Vagina (tissue), 2 donors: Measurements from ENCODE around the gene CCNQ.

Experiments used
- CTCF ChIP-seq, 3 experiments: fragments of 450-650 bp in 2 of 3; fragments of 200-600 bp in 1 of 3; sonication (generic) in 1 of 3; IDR thresholded peaks; one replicate each; pipeline ENCODE4 v1.5.1; 2017 to 2019; ENCODE audit warnings: antibody characterized with exemption in 3 of 3, mild to moderate bottlenecking in 2 of 3, moderate library complexity in 2 of 3
- POLR2AphosphoS5 ChIP-seq, 2 donors: sonication (generic); formaldehyde crosslinking; IDR thresholded peaks; one replicate each; pipeline ENCODE4 v1.9.0; 2017; ENCODE audit warnings: antibody characterized with exemption in 2 of 2, mild to moderate bottlenecking in 2 of 2, low read depth in 1 of 2; ENCODE audit not compliant: insufficient read depth in 1 of 2

- no peak for TF ChIP-seq CTCF (IDR thresholded peaks at IDR 0.05)
- no peak for TF ChIP-seq POLR2AphosphoS5 (IDR thresholded peaks at IDR 0.05; ENCODE audit: insufficient read depth in 1 of 2, low read depth in 1 of 2)
Measured at GRCh38 chrX:153595859-153596857, 2.8 kb downstream of the CCNQ start.
